ENCODE data around the gene TNFSF12. TPM values are rescaled to one million over a fixed set of nuclear protein-coding genes. Genes with fewer than 3 reads are reported as not detected.
A peak's percentile ranks its signal among the peaks of the same experiment; 100 is the strongest.

The TNFSF12 gene
- total RNA-seq, 1 donor from 2014 or later = 0.53 TPM

GRCh38 chr17:7512824-7513540, 35.9 kb upstream of the TNFSF12 start:
- Histone ChIP-seq H3K27me3 (ENCODE audit: control insufficient read depth, insufficient read depth, low read length) (no peaks in the 10 kb centered on the region), H3K4me3 (ENCODE audit: low read depth, low read length) (no peak overlapping the region), H3K36me3 (ENCODE audit: control insufficient read depth, insufficient read depth, low read length) (peaks cover 41% of the 10 kb centered on the region)
- FAIRE-seq = no peak
- TF ChIP-seq CTCF (IDR thresholded peaks at IDR 0.05; ENCODE audit: insufficient read depth, low read length, severe bottlenecking) = no peak
- no peak for DNase-seq (ENCODE audit: low read depth)

GRCh38 chr17:7513850-7514419, 34.9 kb upstream of the TNFSF12 start:
- peaks cover 33% of the 10 kb centered on the region for H3K36me3 ChIP-seq (ENCODE audit: control insufficient read depth, insufficient read depth, low read length)
- TF ChIP-seq CTCF (IDR thresholded peaks at IDR 0.05; ENCODE audit: insufficient read depth, low read length, severe bottlenecking) = no peak
- no peak for FAIRE-seq

GRCh38 chr17:7515911-7516610, 32.8 kb upstream of the TNFSF12 start:
- DNase-seq (ENCODE audit: low read depth) (no peak), FAIRE-seq (no peak)
- no peak for TF ChIP-seq CTCF (IDR thresholded peaks at IDR 0.05; ENCODE audit: insufficient read depth, low read length, severe bottlenecking)

More at GRCh38 chr17:7513850-7514419, 34.9 kb upstream of the TNFSF12 start:
- H3K27me3 ChIP-seq (ENCODE audit: control insufficient read depth, insufficient read depth, low read length) = no peaks in the 10 kb centered on the region
- H3K4me3 ChIP-seq (ENCODE audit: low read depth, low read length) = no peak overlapping the region
- DNase-seq (ENCODE audit: low read depth) = no peak

GRCh38 chr17:7523033-7523432, 25.8 kb upstream of the TNFSF12 start:
- H3K4me3 ChIP-seq (ENCODE audit: low read depth, low read length) = no peak overlapping the region
- TF ChIP-seq CTCF (IDR thresholded peaks at IDR 0.05; ENCODE audit: insufficient read depth, low read length, severe bottlenecking) = peak; percentile 10
- no peaks in the 10 kb centered on the region for H3K36me3 ChIP-seq (ENCODE audit: control insufficient read depth, insufficient read depth, low read length)
- no peaks in the 10 kb centered on the region for H3K27me3 ChIP-seq (ENCODE audit: control insufficient read depth, insufficient read depth, low read length)
- no peak for DNase-seq (ENCODE audit: low read depth)
- no peak for FAIRE-seq

More at GRCh38 chr17:7515911-7516610, 32.8 kb upstream of the TNFSF12 start:
- peaks cover 20% of the 10 kb centered on the region for H3K36me3 ChIP-seq (ENCODE audit: control insufficient read depth, insufficient read depth, low read length)
- no peak overlapping the region for H3K4me3 ChIP-seq (ENCODE audit: low read depth, low read length)
- no peaks in the 10 kb centered on the region for H3K27me3 ChIP-seq (ENCODE audit: control insufficient read depth, insufficient read depth, low read length)

- H3K4me3 ChIP-seq (ENCODE audit: low read depth, low read length) = no peak overlapping the region
- no peak for TF ChIP-seq CTCF (IDR thresholded peaks at IDR 0.05; ENCODE audit: insufficient read depth, low read length, severe bottlenecking)
- DNase-seq (ENCODE audit: low read depth) = no peak
- no peaks in the 10 kb centered on the region for H3K36me3 ChIP-seq (ENCODE audit: control insufficient read depth, insufficient read depth, low read length)
- H3K27me3 ChIP-seq (ENCODE audit: control insufficient read depth, insufficient read depth, low read length) = no peaks in the 10 kb centered on the region
- no peak for FAIRE-seq
Measured at GRCh38 chr17:7528842-7529241, 20.0 kb upstream of the TNFSF12 start.
